AG09319 (cell line): ENCODE measurements around the gene SMAD1.
"Not testable (repeated sequence)": the region's sequence is repeated elsewhere in the genome, so short reads cannot be mapped to it uniquely, and the experiment has no call there.

Experiments
- DNase-seq: peaks from one replicate; pipeline ENCODE4 v3.0.0-alpha.2; 2010; ENCODE audit warnings: low read depth; ENCODE audit errors: extremely low read depth
- TF ChIP-seq, protein P1 (sequence below): IDR thresholded peaks from 2 replicates; pipeline ENCODE4 v1.5.1; 2011; ENCODE audit warnings: low read depth, mild to moderate bottlenecking, inconsistent platforms, low read length, moderate library complexity

The SMAD1 gene

DNA sequence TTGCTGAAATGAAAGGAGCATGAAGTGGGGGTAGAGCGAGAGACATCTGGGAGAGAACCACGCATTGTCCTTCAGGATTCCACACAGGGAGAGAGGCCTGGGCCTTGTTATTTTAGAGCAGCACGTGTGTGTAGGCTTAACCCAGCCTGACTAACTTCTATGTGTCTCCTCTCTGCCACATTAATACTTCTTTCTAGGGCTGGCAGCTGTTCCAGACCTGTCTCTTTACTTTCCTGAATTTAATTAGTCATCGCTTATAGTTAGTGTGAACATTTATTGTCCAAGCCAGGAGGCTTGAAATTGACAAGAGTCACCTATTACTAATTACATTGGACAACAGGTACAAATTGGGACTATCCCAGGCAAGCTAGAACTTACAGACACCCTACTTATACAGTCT lies 51.3 kb downstream of the SMAD1 start:
- TF ChIP-seq, protein P1, sequence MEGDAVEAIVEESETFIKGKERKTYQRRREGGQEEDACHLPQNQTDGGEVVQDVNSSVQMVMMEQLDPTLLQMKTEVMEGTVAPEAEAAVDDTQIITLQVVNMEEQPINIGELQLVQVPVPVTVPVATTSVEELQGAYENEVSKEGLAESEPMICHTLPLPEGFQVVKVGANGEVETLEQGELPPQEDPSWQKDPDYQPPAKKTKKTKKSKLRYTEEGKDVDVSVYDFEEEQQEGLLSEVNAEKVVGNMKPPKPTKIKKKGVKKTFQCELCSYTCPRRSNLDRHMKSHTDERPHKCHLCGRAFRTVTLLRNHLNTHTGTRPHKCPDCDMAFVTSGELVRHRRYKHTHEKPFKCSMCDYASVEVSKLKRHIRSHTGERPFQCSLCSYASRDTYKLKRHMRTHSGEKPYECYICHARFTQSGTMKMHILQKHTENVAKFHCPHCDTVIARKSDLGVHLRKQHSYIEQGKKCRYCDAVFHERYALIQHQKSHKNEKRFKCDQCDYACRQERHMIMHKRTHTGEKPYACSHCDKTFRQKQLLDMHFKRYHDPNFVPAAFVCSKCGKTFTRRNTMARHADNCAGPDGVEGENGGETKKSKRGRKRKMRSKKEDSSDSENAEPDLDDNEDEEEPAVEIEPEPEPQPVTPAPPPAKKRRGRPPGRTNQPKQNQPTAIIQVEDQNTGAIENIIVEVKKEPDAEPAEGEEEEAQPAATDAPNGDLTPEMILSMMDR, result no peak
- DNase-seq, result no peak

DNA sequence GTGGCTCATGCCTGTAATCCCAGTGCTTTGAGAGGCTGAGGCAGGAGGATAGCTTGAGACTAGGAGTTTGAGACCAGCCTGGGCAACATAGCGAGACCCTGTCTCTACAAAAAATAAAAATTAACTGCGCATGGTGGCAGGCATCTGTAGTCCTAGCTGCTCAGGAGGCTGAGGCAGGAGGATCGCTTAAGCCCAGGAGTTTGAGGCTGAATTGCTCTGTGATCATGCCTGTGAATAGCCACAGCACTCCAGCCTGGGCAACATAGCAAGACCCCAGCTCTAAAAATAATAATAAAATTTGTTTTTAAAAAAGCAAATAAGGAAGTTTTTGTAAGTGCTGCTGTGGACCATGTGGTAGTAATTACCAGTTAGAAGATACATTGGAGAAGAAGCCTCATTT lies 51.8 kb downstream of the SMAD1 start:
- not testable (repeated sequence) for DNase-seq

DNA sequence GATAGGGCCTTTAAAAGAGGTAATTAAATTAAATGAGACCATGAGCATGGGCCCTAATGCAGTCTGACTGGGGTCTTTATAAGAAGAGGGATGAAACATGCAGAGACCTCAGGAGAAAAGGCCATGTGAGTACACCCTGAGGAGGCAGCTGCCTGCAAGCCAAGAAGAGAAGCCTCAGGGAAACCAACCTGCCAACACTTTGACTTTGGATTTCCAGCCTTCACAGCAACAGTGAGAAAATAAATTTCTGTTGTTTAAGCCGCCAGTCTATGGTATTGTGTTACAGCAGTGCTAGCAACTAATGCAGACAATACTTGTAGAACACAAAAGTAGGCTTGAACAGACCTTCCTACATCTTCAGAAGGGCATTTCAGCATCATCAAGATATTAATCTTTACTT lies 52.3 kb downstream of the SMAD1 start:
- TF ChIP-seq, protein P1, result no peak
- DNase-seq, result no peak

DNA sequence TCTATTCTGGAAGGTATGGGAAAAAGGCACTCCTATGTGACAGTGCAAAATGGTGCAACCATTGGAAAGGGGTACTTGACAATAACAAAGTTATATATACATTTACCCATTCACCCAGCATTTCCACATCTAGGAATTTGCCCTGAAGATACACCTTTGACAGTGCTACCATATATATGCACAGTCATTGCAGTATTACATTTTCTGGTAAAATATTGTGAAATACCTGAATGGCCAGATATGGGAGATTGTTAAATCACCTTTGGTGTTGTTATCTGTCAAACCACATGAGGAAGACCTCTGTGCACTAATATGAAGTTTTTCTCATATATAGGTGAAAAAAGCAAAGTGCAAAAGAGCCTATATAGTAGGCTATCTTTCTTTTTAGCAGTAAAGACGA lies 53.5 kb downstream of the SMAD1 start:
- DNase-seq, result no peak
- TF ChIP-seq, protein P1, result no peak

DNA sequence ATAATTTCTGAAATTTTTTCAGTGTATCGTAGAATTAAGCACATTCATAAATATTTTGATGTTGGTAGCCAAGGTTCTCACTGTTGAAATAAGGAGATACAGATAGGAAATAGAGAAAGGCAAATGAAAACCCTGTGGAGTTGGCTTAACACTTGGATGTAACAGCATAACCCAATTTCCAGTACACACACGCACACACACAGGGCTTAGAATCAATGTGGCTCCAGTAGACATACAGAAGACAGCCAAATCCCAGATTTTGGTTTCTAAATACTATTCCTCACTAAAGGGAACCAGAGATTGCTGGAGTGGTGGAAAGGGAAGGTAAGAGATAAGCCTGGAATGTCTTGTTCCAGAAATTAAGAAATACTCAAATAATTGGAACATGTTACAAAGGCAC lies 54.4 kb downstream of the SMAD1 start:
- TF ChIP-seq, protein P1, result no peak
- DNase-seq, result no peak

DNA sequence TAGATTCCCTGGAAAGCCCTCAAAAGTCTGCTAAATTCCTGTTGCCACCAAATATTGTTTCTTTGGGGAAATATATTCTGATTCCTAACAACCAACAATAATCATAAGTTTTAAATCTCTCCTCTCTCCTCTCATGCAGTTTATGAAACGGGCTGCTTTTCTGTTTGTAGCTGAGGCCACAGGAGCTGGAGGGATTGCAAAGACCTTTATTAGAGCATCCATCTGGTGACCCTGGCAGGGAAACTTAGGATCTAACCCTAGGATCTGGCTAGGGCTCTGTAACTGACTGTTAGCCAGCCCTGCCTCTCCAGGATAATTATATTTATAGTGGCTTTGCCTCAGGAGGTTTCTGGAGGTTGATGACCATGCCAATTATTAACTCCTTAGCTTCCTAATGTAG lies 56.9 kb downstream of the SMAD1 start:
- no peak for DNase-seq
- TF ChIP-seq, protein P1, result no peak

DNA sequence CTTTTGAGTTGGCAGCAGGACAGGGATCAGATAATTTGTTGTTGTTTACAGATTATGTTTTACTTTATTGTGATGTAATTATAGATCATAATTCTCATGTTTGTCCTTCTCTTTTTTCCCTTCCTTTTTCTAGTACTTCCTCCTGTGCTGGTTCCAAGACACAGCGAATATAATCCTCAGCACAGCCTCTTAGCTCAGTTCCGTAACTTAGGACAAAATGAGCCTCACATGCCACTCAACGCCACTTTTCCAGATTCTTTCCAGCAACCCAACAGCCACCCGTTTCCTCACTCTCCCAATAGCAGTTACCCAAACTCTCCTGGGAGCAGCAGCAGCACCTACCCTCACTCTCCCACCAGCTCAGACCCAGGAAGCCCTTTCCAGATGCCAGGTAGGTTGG lies 58.0 kb downstream of the SMAD1 start:
- DNase-seq, result no peak
- TF ChIP-seq, protein P1, result no peak

DNA sequence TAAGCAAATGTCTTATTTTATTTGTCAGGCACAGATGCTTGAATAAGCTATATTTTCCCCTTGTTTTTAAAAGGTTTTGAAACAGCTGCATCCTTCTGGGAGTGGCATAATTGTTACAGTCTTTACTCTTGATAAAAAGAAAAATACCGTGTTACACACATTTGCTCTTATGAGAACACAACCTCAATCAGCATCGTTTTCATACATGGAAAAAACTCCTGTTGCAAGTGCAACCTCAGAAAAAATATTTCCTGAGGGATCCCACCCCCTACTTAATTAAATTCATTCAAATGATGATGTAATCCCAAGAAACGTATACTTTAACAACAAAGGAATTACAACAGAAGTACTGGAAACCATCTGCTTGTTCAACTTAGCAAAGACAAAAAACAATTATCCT lies 58.6 kb downstream of the SMAD1 start:
- DNase-seq, result peak; percentile 22
- TF ChIP-seq, protein P1, result no peak
